HG03139 (cell line): ENCODE results near the gene WFDC2.
A peak's percentile ranks its signal among the peaks of the same experiment; 100 is the strongest.

Source experiments
- ATAC-seq: cut with Tn5 transposase; IDR thresholded peaks from one replicate; pipeline ENCODE4 v1.9.1; 2021; ENCODE audit not compliant: unreplicated experiment

The WFDC2 gene, protein sequence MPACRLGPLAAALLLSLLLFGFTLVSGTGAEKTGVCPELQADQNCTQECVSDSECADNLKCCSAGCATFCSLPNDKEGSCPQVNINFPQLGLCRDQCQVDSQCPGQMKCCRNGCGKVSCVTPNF

DNA sequence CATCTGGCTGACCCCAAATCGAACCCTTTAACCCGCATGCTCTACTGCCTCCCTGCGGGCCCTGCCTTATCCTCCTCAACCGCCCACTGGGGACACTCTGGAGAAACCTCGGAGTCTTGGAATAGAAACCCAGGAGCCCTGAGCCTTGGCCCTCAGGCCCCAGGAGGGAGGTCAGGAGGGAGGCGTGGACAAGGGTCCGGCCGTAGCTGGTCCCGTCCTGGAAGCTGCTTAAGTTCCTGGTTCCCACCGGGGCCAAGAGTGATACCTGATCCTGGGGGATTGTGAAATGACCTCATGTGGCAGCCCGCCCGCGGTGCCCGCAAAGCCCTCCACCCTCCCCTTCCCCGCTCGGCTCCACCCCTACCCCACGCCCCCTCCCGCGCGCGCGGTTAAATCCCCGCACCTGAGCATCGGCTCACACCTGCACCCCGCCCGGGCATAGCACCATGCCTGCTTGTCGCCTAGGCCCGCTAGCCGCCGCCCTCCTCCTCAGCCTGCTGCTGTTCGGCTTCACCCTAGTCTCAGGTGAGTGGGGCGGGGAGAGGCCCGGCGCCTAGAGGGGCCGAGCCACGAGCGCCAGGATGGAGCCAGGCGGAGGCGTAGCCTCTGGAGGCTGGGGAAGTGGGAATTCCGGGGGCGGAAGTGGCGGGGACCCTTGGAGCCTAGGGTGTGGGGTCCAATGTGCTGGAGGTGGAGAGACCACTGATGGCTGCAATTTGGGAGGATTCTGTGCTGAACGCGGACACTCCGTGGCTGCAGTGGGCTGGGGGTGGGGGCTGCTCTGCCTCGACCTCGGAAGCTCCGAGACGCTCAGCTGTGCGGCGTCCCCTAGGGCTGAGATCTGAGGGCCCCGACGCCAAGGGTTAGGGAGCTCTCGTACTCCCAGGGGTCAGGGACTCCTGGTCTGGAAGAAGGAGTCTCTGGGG, at the start of gene WFDC2:
WFDC2 (plus strand) TSS at position 418 of the 926 bp plus-strand sequence; CDS start at position 447, 29 bp downstream.
- ATAC-seq: no peak

DNA sequence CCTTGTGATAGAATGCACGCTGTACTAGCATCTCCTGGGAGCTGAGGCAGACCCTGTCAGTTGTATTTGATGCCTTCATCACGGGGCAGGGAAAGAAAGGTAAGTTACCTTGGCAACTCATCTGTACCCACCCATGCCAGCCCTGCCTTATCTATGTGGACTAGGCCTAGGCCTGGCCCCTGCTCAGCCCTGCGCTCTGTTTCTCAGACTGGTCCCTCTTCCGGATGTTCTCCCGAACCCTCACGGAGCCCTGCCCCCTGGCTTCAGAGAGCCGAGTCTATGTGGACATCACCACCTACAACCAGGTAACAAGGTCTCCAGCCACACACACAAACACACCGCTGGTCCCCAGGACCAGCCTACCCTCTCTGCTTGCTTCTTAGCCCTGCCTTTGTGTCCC, 49.4 kb upstream of the WFDC2 start:
- no peak for ATAC-seq

DNA sequence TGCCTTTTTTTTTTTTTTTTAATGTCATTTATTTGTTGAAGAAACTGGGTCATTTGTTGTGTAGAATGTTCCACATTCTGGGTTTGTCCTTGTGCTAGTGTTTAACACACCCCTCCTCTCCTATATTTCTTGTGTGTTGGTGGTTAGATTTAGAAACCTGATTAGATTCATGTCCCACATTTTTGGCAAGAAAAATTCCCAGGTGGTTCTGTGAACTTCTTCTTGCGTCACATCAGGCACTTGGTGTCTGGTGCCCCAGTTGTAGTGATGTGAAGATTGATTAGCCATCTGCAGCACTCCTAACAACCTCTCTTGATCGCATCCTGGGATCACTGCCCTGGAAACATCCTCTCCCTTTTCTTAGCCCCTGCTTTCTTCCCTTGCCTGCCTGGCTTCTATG, 45.9 kb upstream of the WFDC2 start:
- no peak for ATAC-seq

DNA sequence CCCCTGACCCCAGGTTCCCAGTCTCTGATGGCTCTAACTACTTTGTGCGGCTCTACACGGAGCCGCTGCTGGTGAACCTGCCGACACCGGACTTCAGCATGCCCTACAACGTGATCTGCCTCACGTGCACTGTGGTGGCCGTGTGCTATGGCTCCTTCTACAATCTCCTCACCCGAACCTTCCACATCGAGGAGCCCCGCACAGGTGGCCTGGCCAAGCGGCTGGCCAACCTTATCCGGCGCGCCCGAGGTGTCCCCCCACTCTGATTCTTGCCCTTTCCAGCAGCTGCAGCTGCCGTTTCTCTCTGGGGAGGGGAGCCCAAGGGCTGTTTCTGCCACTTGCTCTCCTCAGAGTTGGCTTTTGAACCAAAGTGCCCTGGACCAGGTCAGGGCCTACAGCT, 44.0 kb upstream of the WFDC2 start:
- no peak for ATAC-seq

DNA sequence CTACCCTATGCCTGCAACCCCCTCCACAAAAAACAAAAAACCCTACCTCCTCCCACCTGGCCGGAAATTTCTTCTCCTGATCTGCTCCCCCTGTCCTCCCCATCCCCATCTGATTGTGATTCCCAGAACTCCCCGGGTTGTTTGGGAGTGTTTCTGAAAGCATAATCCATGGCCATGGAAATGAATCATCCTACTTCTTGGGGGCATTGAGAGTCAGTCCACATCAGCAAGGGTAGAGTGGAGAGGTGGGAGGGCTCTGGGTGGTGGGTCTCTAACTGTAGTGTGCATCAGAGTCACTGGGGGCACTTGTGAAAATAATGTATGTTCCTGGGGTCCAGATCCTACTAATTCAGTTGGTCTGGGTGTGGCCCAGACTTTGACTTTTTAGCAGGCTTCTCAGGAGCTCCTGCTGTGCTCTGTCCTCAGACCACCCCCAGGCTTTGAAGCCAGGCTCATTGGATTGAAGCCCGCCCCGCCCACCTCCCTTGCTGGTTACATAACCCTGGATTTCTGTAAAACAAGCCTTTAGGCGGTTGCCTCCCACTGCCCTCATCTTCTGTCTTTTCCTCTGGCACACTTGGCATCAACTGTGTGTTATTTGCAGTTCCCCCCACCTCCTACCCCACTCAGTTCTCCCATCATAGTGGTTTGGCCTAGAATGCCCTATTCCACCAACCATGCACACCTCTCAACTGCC, 43.1 kb upstream of the WFDC2 start:
- ATAC-seq: no peak

DNA sequence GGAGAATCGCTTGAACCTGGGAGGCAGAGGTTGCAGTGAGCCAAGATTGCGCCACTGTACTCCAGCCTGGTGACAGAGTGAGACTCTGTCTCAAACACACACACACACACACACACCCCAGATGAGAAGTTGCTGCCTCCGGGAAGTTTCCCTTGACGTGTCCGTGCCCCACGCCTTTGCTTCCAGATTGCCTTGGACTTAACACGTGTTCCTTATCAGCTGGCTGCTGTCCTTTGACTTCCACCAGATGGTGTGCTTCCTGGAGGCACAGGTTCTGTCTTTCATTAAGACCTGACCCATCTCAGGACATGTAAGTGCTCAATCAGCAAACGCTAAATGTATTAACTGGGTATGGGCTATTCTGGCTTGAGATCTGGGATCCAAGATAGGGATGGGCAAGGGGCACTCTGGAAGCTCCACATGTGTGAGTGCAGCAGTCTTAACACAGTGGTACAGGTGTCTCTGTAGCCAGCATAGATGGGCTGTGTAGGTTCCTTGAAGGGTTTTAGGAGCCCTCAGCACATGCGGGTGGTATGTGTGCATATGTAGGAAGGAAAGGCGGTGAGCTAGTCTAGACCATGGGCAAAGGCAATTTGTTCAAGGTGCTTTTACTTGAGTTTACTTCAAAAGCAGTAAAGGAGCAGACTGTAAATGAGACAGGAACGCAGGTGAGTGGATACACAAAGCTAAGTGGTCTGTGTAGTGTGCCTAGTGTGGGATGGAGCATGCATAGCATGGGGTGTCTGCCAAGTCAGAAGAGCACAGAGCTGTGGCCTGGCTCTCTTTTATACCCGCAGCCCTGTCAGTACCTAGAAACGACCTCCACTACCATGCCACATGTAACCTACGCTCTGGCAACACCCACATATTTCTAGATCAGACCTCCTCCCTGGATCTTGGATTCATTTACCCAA, 42.1 kb upstream of the WFDC2 start:
- ATAC-seq: no peak

DNA sequence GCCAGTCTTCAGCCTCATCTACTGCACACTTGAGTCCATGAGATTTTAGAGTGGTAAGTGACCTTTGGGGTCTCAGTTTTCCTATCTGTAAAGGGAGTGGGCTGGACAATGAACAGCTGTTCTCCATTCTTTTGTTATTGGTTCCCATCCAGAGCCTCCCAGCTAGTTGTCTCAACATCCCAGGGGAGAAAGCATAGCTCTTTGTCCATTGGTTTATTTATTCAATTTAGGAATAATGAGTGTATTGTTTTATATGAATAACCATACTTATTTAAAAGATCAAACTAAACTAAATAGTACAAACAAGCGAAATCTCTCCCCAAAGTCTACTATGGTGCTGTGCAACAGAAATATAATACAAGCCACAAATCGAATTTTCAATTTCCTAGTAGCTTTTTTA, 39.9 kb upstream of the WFDC2 start:
- ATAC-seq: no peak

DNA sequence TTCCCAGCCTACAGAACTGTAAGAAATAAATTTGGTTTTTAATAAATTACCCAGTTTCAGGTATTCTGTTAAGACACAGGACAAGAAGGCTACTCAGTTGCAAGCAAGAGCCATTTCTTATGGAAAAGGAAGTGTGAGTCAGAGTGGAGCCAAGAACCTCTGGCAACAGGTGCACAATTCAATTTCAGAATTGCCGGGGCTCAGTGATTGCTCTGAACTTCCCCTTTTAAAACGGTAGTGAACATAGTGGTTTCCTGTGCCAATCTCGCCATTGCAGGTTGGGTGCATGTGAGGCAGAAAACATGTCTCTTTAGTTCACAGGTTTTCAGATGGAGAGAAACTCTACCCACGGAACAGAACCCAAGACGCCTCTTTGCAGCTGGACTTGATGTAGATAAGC, 37.3 kb upstream of the WFDC2 start:
- peak; percentile 59 for ATAC-seq

DNA sequence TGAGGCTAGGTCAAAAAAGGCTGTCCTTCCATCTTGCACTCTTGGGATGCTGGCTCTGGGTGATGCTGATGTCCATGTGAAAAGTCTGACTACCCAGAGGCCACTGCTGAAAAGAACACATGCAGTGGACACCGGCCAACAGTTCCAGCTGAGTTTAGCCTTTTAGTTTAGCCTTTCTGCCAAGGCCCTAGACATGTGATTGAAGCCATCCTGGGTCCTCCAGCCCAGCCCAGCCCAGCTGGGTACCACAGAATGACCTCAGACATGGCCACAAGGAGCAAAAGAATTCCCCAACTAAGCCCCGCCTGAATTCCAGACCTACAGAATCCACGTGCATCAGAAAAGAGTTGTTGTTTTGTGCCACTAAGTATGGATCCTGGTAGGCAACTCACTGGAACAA, 36.2 kb upstream of the WFDC2 start:
- no peak for ATAC-seq

DNA sequence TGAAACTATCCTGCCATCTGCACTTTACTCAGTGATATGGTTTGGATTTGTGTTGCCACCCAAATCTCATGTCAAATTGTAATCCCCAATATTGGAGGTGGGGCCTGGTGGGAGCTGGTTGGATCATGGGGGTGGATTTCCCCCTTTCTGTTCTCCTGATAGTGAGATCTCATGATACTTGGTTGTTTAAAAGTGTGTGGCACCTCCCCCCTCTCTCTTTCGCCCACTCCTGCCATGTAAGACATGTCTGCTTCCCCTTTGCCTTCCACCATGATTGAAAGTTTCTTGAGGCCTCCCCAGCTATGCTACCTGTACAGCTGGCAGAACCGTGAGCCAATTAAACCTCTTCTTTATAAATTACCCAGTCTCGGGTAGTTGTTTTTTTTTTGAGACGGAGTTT, 35.6 kb upstream of the WFDC2 start:
- ATAC-seq: no peak

DNA sequence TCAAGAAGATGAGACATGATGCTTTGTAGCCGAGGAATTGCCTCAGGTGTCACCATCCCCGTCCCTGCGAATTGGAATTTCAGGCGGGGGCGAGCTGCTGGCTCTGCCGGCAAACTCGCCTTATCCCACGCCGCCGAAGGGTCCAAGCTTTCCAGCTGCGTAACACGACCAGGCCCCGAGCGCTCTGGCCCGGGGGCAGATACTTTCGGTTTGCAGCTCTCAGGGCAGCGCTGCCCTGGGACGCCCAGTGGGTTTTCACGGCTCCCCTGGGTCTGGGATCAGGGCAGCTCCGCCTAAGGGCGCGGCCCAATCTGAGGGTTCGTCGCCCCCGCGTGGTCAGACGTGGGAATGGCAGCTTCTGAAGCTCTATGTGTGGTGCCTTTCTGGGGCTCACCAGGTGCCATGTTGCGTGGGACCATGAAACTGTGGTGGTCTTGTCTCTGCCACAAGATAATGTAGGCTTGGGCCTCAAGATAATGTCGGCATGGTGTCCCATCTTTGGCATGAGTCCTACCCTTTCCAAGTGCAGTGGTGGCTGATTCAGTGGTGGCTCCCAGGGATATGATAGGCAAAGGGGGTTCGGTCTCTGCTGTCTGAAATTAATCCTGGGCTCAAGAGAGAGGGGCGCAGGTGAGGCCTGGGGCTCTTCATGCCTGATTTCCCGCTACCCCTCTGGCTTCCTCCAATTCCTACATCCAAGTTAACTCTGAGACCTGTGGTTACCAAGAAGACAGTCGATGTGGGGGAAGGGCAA, 32.6 kb upstream of the WFDC2 start:
- peak; percentile 57 for ATAC-seq

DNA sequence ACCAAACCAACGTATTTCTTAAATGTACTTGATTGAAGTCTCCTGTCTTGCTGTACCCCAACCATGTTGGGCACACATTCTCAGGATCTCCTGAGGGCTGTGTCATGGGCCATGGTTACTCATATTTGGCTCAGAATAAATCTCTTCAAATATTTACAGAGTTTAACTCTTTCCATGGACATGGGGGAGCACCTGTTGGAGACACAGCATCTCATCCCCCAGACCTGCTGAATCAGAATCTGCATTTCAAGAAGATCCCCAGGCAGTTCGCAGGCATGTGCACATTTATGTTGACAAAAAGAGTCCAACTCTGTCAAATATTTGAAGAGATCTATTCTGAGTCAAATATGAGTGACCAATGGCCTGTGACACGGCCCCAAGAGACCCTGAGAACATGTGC, 29.1 kb upstream of the WFDC2 start:
- ATAC-seq: no peak

DNA sequence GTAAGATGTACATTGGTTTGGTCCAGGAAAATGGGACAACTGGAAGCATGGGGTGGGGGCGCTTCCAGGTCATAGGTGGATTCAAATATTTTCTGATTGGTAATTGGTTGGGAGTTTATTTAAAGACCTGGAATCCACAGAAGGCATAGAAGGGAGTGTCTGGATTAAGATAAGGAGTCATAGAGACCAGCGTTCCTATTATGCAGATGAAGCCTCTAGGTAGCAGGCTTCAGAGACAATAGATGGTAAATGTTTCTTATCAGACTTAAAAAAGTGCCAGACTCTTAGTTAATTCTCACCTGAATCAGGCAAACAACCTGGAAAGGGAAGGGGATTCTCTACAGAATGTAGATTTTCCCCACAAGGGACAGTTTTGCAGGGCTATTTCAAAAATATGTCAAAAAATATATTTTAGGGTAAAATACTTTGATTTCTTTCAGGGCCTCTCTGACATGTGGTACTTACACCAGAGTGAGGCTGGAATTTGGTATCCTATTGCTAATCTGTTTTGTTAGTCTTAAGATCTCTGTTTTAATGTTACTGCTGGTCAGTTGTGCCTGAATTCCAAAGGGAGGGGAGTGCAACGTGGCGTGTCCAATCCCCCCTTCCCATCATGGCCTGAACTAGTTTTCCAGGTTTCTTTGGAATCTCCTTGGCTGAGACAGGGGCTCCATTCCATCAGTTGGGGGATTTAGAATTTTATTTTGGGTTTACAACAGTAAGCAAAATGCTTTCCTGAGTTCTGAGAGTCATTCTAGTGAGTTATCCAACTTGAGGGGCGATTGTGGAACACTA, 28.5 kb upstream of the WFDC2 start:
- ATAC-seq: no peak

DNA sequence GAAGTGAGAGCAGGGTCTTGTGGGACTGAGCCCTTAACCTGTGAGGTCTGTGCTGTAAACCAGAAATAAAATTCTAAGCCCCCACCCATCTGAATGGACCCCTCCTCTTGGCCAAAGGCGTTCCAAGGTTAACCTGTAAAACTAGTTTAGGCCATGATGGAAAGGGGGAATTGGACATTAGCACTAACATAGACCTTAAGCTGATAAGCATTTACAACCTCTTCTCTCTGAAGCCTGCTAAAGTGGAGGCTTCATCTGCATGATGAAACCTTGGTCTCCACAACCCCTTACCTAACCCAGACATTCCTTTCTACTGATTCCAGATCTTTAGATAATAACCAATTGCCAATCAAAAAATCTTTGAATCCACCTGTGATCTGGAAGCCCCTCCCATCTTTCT, 27.8 kb upstream of the WFDC2 start:
- no peak for ATAC-seq

DNA sequence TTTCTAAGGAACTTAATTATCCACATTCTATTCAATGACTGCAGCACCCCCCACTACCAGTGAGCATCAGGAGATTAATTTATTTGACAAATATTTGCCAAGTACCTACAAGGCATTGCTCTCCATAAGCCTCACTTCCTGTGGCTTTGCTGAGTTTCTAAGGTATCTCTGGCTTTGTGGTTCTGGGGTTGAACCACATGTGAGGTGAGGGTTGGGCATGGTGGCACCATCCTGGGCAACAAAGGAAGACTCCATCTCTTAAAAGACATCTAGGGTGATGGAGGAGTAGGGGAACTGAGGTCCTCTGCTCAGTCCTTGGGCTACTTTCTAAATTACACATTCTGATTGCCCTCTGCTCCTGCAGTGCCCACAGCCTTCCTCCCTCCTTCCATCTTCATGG, 25.5 kb upstream of the WFDC2 start:
- ATAC-seq: no peak

DNA sequence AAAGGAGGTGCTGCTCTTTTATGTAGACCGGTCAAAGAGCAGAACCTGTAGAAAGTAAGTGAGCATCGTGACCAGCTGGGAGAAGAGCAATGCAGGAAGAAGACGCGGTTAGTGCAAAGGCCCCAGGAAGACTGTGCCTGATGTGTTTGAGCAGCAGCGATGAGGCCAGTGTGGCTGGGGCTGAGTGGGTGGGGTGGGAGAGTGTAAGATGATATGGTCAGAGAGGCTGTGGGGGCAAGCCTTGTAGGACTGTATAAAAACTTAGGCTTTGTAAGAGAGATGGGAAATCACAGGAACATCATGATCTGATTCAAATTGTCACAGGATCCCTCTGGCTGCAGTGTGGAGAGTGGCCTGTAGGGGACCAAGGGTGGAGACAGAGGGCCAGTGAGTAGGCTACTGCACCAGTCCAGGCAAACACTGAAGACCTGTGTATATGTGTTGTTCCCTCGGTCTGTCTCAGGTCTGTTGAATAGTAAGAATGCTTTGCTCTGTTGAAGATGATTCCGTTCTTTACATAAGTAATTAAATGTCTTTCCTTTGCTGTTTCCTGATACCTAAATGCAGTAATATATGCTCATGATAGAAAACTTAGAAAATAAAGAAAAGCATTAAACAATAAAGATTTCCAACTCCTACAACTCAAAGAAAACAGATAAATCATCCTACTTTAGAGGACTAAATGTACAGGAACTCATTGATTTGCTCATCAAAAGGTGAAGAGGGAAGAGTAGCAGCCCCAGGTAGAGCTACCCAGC, 23.6 kb upstream of the WFDC2 start:
- ATAC-seq: no peak

DNA sequence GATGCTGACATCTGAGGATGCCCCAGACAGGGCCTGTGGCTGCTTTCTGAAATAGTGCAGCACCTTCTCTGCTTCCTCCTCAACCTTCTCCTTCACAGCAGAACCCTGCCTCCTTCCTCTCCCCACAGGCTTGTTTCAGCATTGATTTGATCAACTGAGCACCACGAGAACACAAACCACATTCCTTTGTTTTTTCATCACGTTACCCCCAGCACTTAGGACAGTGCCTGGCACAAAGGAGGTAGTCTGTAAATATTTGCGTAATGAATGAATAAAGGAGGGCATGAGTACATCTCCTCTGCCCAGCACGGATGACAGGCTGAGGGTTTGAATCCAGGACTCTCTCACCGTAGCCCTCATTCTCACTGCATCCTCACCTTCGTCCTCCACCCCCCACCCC, 21.3 kb upstream of the WFDC2 start:
- no peak for ATAC-seq

DNA sequence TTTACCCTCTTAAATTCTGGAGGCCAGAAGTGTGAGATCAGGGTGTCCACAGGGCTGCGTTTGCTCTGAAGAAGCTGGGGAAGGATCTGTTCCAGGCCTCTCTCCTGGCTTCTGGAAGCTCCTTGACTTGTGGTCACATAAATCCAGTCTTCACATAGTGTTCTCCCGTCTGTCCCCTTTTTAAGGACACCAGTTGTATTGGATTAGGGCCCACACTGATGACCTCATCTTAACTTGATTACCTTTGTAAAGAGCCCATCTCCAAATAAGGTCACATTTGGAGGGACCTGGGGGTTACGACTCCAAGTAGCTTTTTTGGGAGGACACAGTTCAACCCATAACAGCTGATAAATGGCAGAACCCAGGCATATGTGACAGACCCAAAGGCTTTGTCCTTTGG, 20.0 kb upstream of the WFDC2 start:
- no peak for ATAC-seq
